Neural progenitor cell (in vitro differentiated cells): ENCODE measurements around the gene COX18. TPM values are rescaled to one million over a fixed set of nuclear protein-coding genes. Genes with fewer than 3 reads are reported as not detected.

ENCODE experiments used
- DNase-seq: peaks from one replicate; pipeline ENCODE4 v3.0.0-alpha.2; 2016; ENCODE audit warnings: low spot score
- H2AFZ ChIP-seq: fragments of 200-600 bp; sonication (generic); replicated peaks from 2 replicates; pipeline ENCODE4 v1.6.1; 2016; ENCODE audit warnings: antibody characterized with exemption
- H3F3A ChIP-seq: fragments of 200-600 bp; sonication (generic); 2 replicates; pipeline ENCODE4 v1.6.1; 2016; ENCODE audit warnings: antibody characterized with exemption, low read depth
- H3K27ac ChIP-seq: fragments of 200-600 bp; sonication (generic); 2 replicates; pipeline ENCODE4 v1.5.1; 2016; ENCODE audit warnings: mild to moderate bottlenecking
- H3K27me3 ChIP-seq: fragments of 200-600 bp; sonication (generic); 2 replicates; pipeline ENCODE4 v1.6.1; 2016; ENCODE audit warnings: mild to moderate bottlenecking, moderate library complexity
- H3K36me3 ChIP-seq: fragments of 200-600 bp; sonication (generic); 2 replicates; pipeline ENCODE4 v1.5.1; 2016
- H3K4me1 ChIP-seq: fragments of 200-600 bp; sonication (generic); 2 replicates; pipeline ENCODE4 v1.6.1; 2016; ENCODE audit warnings: mixed run types
- H3K4me2 ChIP-seq: fragments of 200-600 bp; sonication (generic); 2 replicates; pipeline ENCODE4 v1.6.1; 2016
- H3K4me3 ChIP-seq: fragments of 200-600 bp; sonication (generic); 2 replicates; pipeline ENCODE4 v1.5.1; 2016
- H3K79me2 ChIP-seq: fragments of 200-600 bp; sonication (generic); 2 replicates; pipeline ENCODE4 v1.6.1; 2016; ENCODE audit warnings: low read depth
- H3K9ac ChIP-seq: fragments of 200-600 bp; sonication (generic); 2 replicates; pipeline ENCODE4 v1.6.1; 2016
- H3K9me3 ChIP-seq: fragments of 200-600 bp; sonication (generic); 2 replicates; pipeline ENCODE4 v1.5.1; 2016; ENCODE audit warnings: low read depth
- H4K20me1 ChIP-seq: fragments of 200-600 bp; sonication (generic); 2 replicates; pipeline ENCODE4 v1.6.1; 2016; ENCODE audit warnings: low read depth
- H3K27ac Mint-ChIP-seq: 3 replicates; pipeline ENCODE4 v1.8.0; 2021; ENCODE audit warnings: mixed read lengths
- H3K27me3 Mint-ChIP-seq: 2 replicates; pipeline ENCODE4 v1.8.0; 2022; ENCODE audit warnings: low read depth, mild to moderate bottlenecking, inconsistent platforms, moderate library complexity, mixed read lengths; ENCODE audit not compliant: insufficient read depth
- H3K36me3 Mint-ChIP-seq: 3 replicates; pipeline ENCODE4 v1.8.0; 2021; ENCODE audit warnings: mixed read lengths
- H3K4me1 Mint-ChIP-seq: 3 replicates; pipeline ENCODE4 v1.8.0; 2021; ENCODE audit warnings: mixed read lengths
- H3K4me3 Mint-ChIP-seq: 3 replicates; pipeline ENCODE4 v1.8.0; 2021; ENCODE audit warnings: mild to moderate bottlenecking, moderate library complexity, mixed read lengths
- H3K9me3 Mint-ChIP-seq: 3 replicates; pipeline ENCODE4 v1.8.0; 2020; ENCODE audit warnings: mixed read lengths
- EZH2 ChIP-seq: fragments of 200-600 bp; sonication (generic); IDR thresholded peaks from 2 replicates; pipeline ENCODE4 v1.6.1; 2017; ENCODE audit warnings: antibody characterized with exemption, mild to moderate bottlenecking, moderate library complexity
- EZH2phosphoT487 ChIP-seq: fragments of 200-600 bp; sonication (generic); IDR thresholded peaks from 2 replicates; pipeline ENCODE4 v1.6.1; 2017; ENCODE audit warnings: antibody characterized with exemption
- total RNA-seq: library from RNA; depleted of rRNA; stranded (reverse); fragments of >200 nt; gene quantifications from 2 replicates; pipeline ENCODE4 v1.2.3, GENCODE V29; 2015; ENCODE audit warnings: low replicate concordance
- TF ChIP-seq, protein P1 (sequence below): fragments of 200-600 bp; sonication (generic); IDR thresholded peaks from 2 replicates; pipeline ENCODE4 v1.5.1; 2017; ENCODE audit warnings: antibody characterized with exemption, mild to moderate bottlenecking

Gene COX18
- total RNA-seq, 1 donor from 2014 or later: 20.3 TPM

DNA sequence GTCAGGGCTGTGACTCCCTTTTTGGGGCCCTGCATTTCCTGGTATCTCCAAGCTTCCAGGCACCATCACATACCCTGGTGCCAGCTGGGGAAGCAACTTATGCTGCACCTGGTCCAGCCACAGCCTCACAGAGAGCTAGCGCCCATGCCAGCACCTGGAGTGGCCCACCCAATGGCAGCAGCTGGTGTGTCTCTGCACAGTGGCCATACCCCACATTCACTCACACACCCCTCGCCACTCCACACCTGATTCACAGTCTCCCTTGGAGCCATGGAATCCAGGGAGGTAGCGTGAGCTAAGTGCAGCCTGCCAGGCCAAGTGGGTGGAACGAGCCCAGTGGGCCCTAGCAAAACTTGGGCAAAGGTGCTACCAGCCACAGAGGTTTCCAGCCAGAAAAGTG is 56.8 kb downstream of the COX18 start:
- peaks cover 3% of the 10 kb centered on the region for H3K4me1 Mint-ChIP-seq
- Histone ChIP-seq H3K4me3 (no peak overlapping the region), H3F3A (no peaks in the 10 kb centered on the region), H3K9me3 (no peaks in the 10 kb centered on the region), H4K20me1 (no peaks in the 10 kb centered on the region), H3K4me2 (no peak overlapping the region), H3K9ac (no peak overlapping the region), H3K36me3 (no peaks in the 10 kb centered on the region), H3K27me3 (no peaks in the 10 kb centered on the region), H3K27ac (no peak overlapping the region), H2AFZ (no peak overlapping the region), H3K79me2 (no peaks in the 10 kb centered on the region), H3K4me1 (peaks cover 1% of the 10 kb centered on the region)
- H3K27me3 Mint-ChIP-seq: no peaks in the 10 kb centered on the region
- no peak overlapping the region for H3K27ac Mint-ChIP-seq
- H3K36me3 Mint-ChIP-seq: no peaks in the 10 kb centered on the region
- H3K9me3 Mint-ChIP-seq: peaks cover 9% of the 10 kb centered on the region
- no peak overlapping the region for H3K4me3 Mint-ChIP-seq
- no peak for DNase-seq
- no peak for TF ChIP-seq EZH2
- TF ChIP-seq, protein P1, sequence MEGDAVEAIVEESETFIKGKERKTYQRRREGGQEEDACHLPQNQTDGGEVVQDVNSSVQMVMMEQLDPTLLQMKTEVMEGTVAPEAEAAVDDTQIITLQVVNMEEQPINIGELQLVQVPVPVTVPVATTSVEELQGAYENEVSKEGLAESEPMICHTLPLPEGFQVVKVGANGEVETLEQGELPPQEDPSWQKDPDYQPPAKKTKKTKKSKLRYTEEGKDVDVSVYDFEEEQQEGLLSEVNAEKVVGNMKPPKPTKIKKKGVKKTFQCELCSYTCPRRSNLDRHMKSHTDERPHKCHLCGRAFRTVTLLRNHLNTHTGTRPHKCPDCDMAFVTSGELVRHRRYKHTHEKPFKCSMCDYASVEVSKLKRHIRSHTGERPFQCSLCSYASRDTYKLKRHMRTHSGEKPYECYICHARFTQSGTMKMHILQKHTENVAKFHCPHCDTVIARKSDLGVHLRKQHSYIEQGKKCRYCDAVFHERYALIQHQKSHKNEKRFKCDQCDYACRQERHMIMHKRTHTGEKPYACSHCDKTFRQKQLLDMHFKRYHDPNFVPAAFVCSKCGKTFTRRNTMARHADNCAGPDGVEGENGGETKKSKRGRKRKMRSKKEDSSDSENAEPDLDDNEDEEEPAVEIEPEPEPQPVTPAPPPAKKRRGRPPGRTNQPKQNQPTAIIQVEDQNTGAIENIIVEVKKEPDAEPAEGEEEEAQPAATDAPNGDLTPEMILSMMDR: no peak
- TF ChIP-seq EZH2phosphoT487: no peak

DNA sequence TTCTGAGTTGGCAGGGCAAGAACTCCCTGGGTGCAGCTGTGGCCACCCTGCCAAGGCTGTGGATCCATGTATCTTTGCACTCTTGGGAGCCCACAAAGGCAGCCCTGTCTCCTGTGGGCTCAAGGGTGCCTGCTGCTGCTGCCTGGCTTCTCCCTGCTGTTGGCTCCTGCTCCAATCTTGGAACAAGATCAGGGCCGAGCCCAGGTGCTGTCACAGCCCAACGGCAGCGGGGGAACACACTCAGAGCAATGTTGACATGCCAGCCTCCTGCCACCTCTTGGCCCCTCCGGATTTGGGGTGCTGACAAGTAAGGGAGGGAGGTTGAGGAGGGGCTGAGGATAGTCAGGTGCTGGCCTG is 57.9 kb downstream of the COX18 start:
- no peak for DNase-seq
- Mint-ChIP-seq H3K4me1 (peaks cover 3% of the 10 kb centered on the region), H3K27ac (no peak overlapping the region), H3K27me3 (no peaks in the 10 kb centered on the region), H3K9me3 (peaks cover 9% of the 10 kb centered on the region), H3K36me3 (no peaks in the 10 kb centered on the region), H3K4me3 (no peak overlapping the region)
- Histone ChIP-seq H3K9ac (no peak overlapping the region), H2AFZ (no peak overlapping the region), H3F3A (no peaks in the 10 kb centered on the region), H3K36me3 (no peaks in the 10 kb centered on the region), H3K27me3 (no peaks in the 10 kb centered on the region), H3K4me3 (no peak overlapping the region), H3K4me1 (peaks cover 6% of the 10 kb centered on the region), H3K9me3 (no peaks in the 10 kb centered on the region), H3K27ac (no peak overlapping the region), H4K20me1 (no peaks in the 10 kb centered on the region), H3K4me2 (no peak overlapping the region), H3K79me2 (no peaks in the 10 kb centered on the region)
- TF ChIP-seq EZH2 (no peak), EZH2phosphoT487 (no peak)
- TF ChIP-seq, protein P1: no peak

DNA sequence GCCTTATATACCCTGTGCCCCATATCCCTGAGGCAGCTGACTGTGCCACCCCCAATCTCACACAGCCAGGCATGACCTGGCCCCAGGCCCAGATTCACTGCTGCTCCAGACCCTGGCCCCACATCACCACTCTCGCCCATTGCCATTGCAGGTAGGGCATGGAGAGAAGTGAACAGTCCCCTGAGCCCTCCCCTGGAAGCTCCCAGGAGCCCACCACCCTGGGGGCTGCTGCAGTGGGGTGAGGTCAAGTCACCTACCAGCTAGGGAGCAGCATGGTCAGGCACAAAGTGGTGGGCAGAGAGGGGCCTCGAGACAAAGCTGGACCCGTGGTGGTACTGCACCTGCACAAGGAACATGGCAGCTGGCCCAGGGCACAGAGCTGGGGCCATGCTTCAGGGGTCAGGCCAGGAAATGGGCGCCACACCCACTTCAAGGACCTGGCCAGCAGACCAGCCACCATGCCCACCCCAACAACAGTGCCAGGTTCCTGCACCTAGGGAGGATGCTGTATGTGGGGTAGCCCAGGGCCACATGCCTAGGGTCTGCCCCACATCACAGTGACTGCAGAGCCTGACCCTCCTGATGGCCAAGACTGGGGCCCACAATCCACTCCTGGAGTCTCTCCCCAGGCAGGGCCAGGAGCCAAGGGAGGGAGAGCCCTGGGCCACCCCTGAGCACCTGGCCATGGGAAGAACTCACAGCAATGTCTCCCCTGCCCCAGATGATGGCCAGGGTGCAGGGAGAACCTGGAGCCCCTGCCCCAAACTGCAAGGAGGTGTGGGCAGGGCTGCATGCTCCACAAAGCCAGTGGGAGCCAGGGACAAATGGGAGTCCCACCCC is 58.5 kb downstream of the COX18 start:
- H3K36me3 Mint-ChIP-seq: no peaks in the 10 kb centered on the region
- H3K4me1 Mint-ChIP-seq: peaks cover 3% of the 10 kb centered on the region
- H3K79me2 ChIP-seq: no peaks in the 10 kb centered on the region
- H2AFZ ChIP-seq: no peak overlapping the region
- no peaks in the 10 kb centered on the region for H3K36me3 ChIP-seq
- H3K4me2 ChIP-seq: no peak overlapping the region
- H3K4me3 Mint-ChIP-seq: no peak overlapping the region
- H3K27me3 Mint-ChIP-seq: no peaks in the 10 kb centered on the region
- no peaks in the 10 kb centered on the region for H4K20me1 ChIP-seq
- H3F3A ChIP-seq: no peaks in the 10 kb centered on the region
- no peak for DNase-seq
- peaks cover 6% of the 10 kb centered on the region for H3K4me1 ChIP-seq
- H3K9ac ChIP-seq: no peak overlapping the region
- H3K9me3 ChIP-seq: no peaks in the 10 kb centered on the region
- peaks cover 9% of the 10 kb centered on the region for H3K9me3 Mint-ChIP-seq
- TF ChIP-seq EZH2phosphoT487 (no peak), EZH2 (no peak)
- TF ChIP-seq, protein P1: no peak
- no peak overlapping the region for H3K27ac ChIP-seq
- no peak overlapping the region for H3K27ac Mint-ChIP-seq
- no peak overlapping the region for H3K4me3 ChIP-seq
- H3K27me3 ChIP-seq: no peaks in the 10 kb centered on the region
